NT2/D1 (cell line): ENCODE data around the gene TBC1D22A.
"Not testable (repeated sequence)": the region's sequence is repeated elsewhere in the genome, so short reads cannot be mapped to it uniquely, and the experiment has no call there.

Experiments used
- DNase-seq: peaks from one replicate; pipeline ENCODE4 v3.0.0-alpha.2; 2011; ENCODE audit warnings: low read depth, low spot score
- H3K27me3 ChIP-seq: 2 replicates; pipeline ENCODE4 v1.6.0; 2011; ENCODE audit warnings: mild to moderate bottlenecking; ENCODE audit not compliant: insufficient read length, insufficient read depth
- H3K36me3 ChIP-seq: 2 replicates; pipeline ENCODE4 v1.6.1; 2011; ENCODE audit warnings: mild to moderate bottlenecking, low read length, mixed read lengths; ENCODE audit not compliant: insufficient read depth, insufficient read length
- H3K4me1 ChIP-seq: 2 replicates; pipeline ENCODE4 v1.5.1; 2011; ENCODE audit not compliant: insufficient read depth, insufficient read length
- H3K4me3 ChIP-seq: 2 replicates; pipeline ENCODE4 v1.5.1; 2011; ENCODE audit warnings: low read depth; ENCODE audit not compliant: insufficient read length
- H3K9ac ChIP-seq: 2 replicates; pipeline ENCODE4 v1.6.0; 2011; ENCODE audit warnings: low read depth; ENCODE audit not compliant: insufficient read length
- H3K9me3 ChIP-seq: 2 replicates; pipeline ENCODE4 v1.5.1; 2011; ENCODE audit warnings: mild to moderate bottlenecking, low read length; ENCODE audit not compliant: insufficient read depth
- SUZ12 ChIP-seq: IDR thresholded peaks from 2 replicates; pipeline ENCODE4 v1.6.1; 2011; ENCODE audit not compliant: insufficient read length, insufficient read depth; ENCODE audit errors: extremely low read depth
- YY1 ChIP-seq: IDR thresholded peaks from 2 replicates; pipeline ENCODE4 v1.6.1; 2011; ENCODE audit not compliant: insufficient read length, insufficient read depth
- ZNF274 ChIP-seq: IDR thresholded peaks from 2 replicates; pipeline ENCODE4 v1.6.1; 2011; ENCODE audit warnings: mild to moderate bottlenecking, low read depth, low read length

Gene TBC1D22A

DNA sequence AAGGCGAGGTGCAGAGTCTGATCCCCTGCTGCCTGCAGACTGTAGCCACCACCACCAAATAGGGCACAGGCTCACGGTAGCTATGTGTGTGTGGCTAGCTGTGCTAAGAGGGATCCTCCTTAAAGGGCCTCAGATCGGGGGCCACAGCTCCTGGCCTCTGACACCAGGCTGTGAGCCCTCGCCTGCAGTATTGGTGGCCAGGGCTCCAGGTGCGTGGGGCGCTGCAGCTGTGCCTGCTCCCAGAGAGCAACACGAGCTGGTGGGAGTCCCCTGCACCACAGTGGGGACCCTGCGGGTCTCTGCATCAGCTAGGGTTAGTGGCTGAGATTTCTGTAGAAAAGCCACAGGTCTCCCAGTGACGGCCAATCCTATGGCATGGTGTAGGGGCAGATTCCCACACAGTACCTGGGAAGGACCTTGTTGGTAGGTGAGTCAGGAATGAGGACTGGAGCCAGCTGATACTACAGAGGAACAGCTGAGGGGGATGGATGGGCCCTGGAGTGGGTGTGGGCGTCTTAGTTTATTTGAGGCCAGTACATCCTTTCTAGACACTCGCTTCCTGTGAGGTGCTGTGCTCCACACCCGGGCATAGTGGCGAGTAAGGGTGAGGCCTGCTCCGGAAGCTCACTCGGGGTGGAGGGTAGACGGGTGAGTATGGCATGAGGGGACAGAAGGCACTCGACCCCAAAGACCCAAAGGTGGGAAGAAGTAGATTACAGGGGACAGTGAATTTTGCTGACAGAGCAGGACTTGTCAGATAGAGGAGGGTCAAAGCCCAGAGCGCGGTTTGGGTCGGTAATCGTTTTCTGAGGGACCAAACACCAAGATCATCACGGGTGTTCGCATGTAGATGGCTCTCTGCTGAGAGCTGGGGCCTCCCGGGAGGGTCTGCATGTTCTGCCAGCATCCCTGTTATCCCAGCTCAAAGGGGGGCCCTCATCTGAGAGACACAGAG, 212.5 kb downstream of the TBC1D22A start:
- Histone ChIP-seq H3K27me3 (no peaks in the 10 kb centered on the region), H3K9me3 (no peaks in the 10 kb centered on the region), H3K36me3 (peaks cover 19% of the 10 kb centered on the region), H3K4me1 (no peaks in the 10 kb centered on the region), H3K9ac (no peak overlapping the region), H3K4me3 (no peak overlapping the region)
- DNase-seq, result no peak
- TF ChIP-seq ZNF274 (no peak), SUZ12 (no peak)

DNA sequence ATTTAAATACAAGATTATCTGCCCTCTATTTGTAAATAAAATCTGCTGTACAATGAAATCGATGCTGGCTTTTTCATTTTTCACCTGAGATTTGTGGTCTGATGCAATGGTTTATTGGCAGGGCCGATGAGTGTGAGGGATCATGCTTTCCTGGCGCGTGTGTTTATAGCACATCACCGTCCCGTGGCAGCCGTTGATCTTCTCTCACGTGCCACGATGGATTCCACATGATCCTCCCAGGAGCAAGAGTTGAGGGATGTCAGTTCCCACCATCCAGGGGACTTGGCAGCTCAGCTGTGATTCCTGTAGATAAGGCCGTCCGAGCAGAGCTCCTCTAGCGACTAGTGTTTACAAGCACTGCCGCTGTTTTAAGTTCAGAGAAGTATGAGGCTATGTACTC, 213.7 kb downstream of the TBC1D22A start:
- H3K4me3 ChIP-seq, result no peak overlapping the region
- TF ChIP-seq SUZ12, result no peak
- TF ChIP-seq YY1, result no peak
- no peak for TF ChIP-seq ZNF274

DNA sequence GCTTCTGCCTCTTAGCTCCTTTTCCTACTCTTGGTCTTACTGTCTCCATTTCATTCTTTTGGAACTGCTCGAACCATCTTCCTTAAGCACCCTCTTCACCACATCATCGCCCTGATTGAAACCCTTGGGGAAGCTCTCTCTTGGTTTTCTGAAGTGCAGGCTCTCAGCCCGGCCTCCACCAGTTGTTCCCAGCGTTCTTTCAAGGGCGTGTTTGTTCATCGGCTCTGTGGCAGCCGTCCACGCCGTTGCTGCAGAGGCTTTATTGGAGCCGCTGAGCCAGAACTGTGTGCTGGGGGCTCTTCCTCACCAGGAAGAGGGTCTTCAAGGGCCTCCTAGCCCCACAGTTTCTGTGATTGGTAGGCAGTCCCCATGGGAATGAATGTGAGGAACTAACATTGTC, 214.1 kb downstream of the TBC1D22A start:
- TF ChIP-seq SUZ12 (no peak), YY1 (no peak)

More for the DNA sequence above, 213.7 kb downstream of the TBC1D22A start:
- H3K27me3 ChIP-seq, result no peaks in the 10 kb centered on the region
- DNase-seq, result no peak
- no peak overlapping the region for H3K9ac ChIP-seq
- H3K4me1 ChIP-seq, result no peaks in the 10 kb centered on the region
- H3K36me3 ChIP-seq, result peaks cover 19% of the 10 kb centered on the region
- H3K9me3 ChIP-seq, result no peaks in the 10 kb centered on the region

DNA sequence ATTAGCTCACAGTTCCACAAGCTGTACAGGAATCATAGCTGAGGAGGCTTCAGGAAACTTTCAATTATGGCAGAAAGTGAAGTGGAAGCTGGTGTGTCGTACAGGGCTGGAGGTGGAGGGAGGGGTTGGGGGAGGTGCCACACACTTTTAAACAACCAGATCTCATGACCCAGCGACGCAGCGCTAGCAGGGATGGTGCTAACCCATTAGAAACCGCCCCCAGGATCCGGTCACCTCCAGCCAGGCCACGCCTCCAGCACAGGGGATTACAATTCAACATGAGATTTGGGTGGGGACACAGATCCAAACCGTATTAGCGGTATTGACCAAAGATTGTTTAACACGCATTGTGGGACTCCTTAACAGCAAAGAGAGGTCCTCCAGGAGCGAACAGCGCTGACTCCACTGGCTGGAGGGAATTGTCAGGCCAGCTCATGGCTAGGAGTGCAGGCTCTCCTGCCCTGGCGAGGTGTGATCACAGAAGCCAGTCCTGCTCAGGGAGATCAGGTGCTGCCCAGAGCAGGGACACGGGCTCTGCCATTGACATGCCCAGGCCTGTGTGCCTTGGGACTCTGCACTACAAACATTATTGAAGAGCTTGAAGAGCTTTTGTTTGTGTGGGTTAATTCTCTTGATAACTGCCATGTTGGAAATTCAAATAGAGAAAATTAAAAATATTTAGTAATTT, 215.3 kb downstream of the TBC1D22A start:
- Histone ChIP-seq H3K4me1 (no peaks in the 10 kb centered on the region), H3K36me3 (peaks cover 19% of the 10 kb centered on the region), H3K9ac (no peak overlapping the region), H3K4me3 (no peak overlapping the region), H3K27me3 (no peaks in the 10 kb centered on the region), H3K9me3 (no peaks in the 10 kb centered on the region)
- no peak for TF ChIP-seq SUZ12
- TF ChIP-seq ZNF274, result no peak
- TF ChIP-seq YY1, result no peak
- DNase-seq, result no peak

More for the DNA sequence above, 214.1 kb downstream of the TBC1D22A start:
- H3K27me3 ChIP-seq, result no peaks in the 10 kb centered on the region
- no peaks in the 10 kb centered on the region for H3K9me3 ChIP-seq
- no peak overlapping the region for H3K4me3 ChIP-seq
- no peak overlapping the region for H3K9ac ChIP-seq
- peaks cover 19% of the 10 kb centered on the region for H3K36me3 ChIP-seq
- no peaks in the 10 kb centered on the region for H3K4me1 ChIP-seq
- no peak for DNase-seq

DNA sequence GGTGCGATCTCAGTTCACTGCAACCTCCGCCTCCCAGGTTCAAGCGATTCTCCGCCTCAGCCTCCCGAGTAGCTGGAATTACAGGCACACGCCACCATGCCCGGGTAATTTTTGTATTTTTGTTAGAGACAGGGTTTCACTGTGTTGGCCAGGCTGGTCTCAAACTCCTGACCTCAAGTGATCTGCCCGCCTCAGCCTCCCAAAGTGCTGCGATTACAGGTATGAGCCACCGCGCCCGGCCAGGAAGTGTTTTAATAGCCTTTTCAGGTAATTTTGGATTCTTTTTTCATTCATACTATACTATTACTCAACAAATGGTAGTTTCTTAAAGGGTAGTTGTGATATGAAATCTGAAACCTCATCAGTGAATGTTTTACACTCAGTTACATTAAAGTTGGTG, 216.2 kb downstream of the TBC1D22A start:
- H3K4me1 ChIP-seq, H3K27me3 ChIP-seq, DNase-seq, H3K9ac ChIP-seq, H3K9me3 ChIP-seq, H3K4me3 ChIP-seq: not testable (repeated sequence)
- peaks cover 19% of the 10 kb centered on the region for H3K36me3 ChIP-seq

DNA sequence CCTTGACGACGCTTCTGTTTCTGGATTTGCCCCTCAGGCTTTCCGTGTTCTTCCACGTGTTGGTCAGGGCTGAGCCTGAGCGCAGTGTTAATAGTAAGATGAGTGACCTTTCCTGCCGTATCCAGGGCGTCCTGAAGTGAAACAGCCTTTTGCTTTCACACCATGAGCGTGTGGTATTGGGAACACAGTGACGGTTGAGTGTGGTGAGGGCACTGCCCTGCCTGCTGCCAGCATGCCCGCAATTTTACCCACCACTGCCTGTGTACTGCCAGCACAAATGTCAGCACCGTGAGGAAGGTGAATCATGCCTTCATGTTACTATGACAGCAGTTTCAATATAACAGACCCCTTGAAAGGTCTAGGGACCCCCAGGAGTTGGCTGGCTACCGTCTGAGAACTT, 217.1 kb downstream of the TBC1D22A start:
- DNase-seq, result no peak
- no peak for TF ChIP-seq ZNF274
- TF ChIP-seq SUZ12, result no peak
- TF ChIP-seq YY1, result no peak

DNA sequence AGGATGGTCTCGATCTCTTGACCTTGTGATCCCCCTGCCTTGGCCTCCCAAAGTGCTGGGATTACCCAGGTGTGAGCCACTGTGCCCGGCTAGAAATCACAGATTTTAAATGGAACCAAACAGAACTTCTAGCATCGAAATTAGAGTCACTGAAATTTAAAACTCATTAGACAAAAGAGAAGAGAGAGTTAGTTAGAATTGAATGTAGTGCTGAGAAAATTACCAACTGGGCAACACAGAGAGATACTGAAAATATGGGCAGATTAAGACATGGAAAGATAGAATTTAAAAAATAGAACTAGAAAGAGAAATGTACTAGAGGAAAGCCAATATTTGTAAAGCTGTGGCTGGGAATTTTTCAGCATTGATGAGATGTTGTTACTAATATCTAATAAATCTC, 217.9 kb downstream of the TBC1D22A start:
- Histone ChIP-seq H3K27me3 (no peaks in the 10 kb centered on the region), H3K9me3 (no peaks in the 10 kb centered on the region), H3K4me3 (no peak overlapping the region), H3K9ac (no peak overlapping the region), H3K4me1 (no peaks in the 10 kb centered on the region), H3K36me3 (peaks cover 11% of the 10 kb centered on the region)
- TF ChIP-seq ZNF274 (no peak), YY1 (no peak), SUZ12 (no peak)
- no peak for DNase-seq

More for the DNA sequence above, 217.1 kb downstream of the TBC1D22A start:
- peaks cover 15% of the 10 kb centered on the region for H3K36me3 ChIP-seq
- H3K9ac ChIP-seq, result no peak overlapping the region
- no peak overlapping the region for H3K4me3 ChIP-seq
- H3K4me1 ChIP-seq, result no peaks in the 10 kb centered on the region
- no peaks in the 10 kb centered on the region for H3K9me3 ChIP-seq
- H3K27me3 ChIP-seq, result no peaks in the 10 kb centered on the region
